Measurements from ENCODE around the gene FNBP1L. TPM values are rescaled to one million over a fixed set of nuclear protein-coding genes. Genes with fewer than 3 reads are reported as not detected.

The FNBP1L gene
- total RNA-seq, 2 experiments from 2014 or later = 0.13 TPM

- no TSS peak for BruUV-seq (replicated peaks)
- no peaks in the 10 kb centered on the region for H3K36me3 ChIP-seq (ENCODE audit: insufficient read depth, low read length)
- H3K9me2 ChIP-seq (ENCODE audit: insufficient read depth, low read length) = no peaks in the 10 kb centered on the region
- no peaks in the 10 kb centered on the region for H3K4me1 ChIP-seq (ENCODE audit: insufficient read depth, low read length, poor library complexity, severe bottlenecking)
- TF ChIP-seq, protein P1, sequence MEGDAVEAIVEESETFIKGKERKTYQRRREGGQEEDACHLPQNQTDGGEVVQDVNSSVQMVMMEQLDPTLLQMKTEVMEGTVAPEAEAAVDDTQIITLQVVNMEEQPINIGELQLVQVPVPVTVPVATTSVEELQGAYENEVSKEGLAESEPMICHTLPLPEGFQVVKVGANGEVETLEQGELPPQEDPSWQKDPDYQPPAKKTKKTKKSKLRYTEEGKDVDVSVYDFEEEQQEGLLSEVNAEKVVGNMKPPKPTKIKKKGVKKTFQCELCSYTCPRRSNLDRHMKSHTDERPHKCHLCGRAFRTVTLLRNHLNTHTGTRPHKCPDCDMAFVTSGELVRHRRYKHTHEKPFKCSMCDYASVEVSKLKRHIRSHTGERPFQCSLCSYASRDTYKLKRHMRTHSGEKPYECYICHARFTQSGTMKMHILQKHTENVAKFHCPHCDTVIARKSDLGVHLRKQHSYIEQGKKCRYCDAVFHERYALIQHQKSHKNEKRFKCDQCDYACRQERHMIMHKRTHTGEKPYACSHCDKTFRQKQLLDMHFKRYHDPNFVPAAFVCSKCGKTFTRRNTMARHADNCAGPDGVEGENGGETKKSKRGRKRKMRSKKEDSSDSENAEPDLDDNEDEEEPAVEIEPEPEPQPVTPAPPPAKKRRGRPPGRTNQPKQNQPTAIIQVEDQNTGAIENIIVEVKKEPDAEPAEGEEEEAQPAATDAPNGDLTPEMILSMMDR (conservative IDR thresholded peaks at IDR 0.05; ENCODE audit: low read length) = no peak
- TF ChIP-seq EZH2phosphoT487 (IDR thresholded peaks at IDR 0.05; ENCODE audit: borderline replicate concordance, low read depth, low read length) = no peak
- H3K9me3 ChIP-seq (ENCODE audit: low read length) = no peaks in the 10 kb centered on the region
- no peak overlapping the region for H3K4me3 ChIP-seq (ENCODE audit: low read depth, low read length, poor library complexity, severe bottlenecking)
- intact Hi-C loops (cut with micrococcal nuclease; ENCODE audit: unreplicated experiment) = no loop called here
- CTCF ChIA-PET (ENCODE audit: unreplicated experiment) = no interaction called here
- no peak overlapping the region for H2AFZ ChIP-seq (ENCODE audit: low read length)
- no peaks in the 10 kb centered on the region for H3K79me2 ChIP-seq (ENCODE audit: insufficient read depth, low read depth, low read length)
- no peak overlapping the region for H3K4me2 ChIP-seq (ENCODE audit: low read length)
- H4K20me1 ChIP-seq (ENCODE audit: insufficient read depth, low read length) = no peaks in the 10 kb centered on the region
- POLR2A ChIA-PET = interaction anchor here (0.8 kb wide), 1 partner anchor 50 kb away, joined by 3 read pairs; no protein-coding TSS in a partner anchor
- H3K27ac ChIP-seq (ENCODE audit: low read depth, low read length, poor library complexity, severe bottlenecking) = no peak overlapping the region
- no peak for DNase-seq (ENCODE audit: low spot score)
Measured at GRCh38 chr1:93504247-93505033, 56.5 kb downstream of the FNBP1L start.

DNA sequence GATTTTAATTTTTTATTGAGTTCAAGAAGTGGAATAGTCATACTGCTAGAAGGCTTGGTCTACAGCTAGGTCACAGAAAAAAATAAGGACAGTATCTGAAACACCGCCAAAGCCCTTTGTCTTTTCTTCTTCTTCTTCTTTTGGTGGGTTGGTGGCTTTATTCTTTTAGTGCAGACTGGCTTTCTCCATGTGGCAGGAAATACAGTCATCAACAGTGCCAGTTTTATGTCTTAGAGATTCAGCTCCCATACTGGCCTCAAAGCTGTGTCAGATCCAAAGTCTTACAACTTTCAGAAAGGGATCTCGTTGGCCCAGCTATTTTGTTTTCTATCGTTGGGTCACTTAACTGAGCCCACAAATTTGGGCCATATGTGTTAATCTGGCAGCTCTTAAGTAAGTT lies 58.2 kb downstream of the FNBP1L start:
- H3K9me2 ChIP-seq (ENCODE audit: insufficient read depth, low read length) = no peaks in the 10 kb centered on the region
- H3K4me3 ChIP-seq (ENCODE audit: low read depth, low read length, poor library complexity, severe bottlenecking) = no peak overlapping the region
- H3K79me2 ChIP-seq (ENCODE audit: insufficient read depth, low read depth, low read length) = no peaks in the 10 kb centered on the region
- no TSS peak for BruUV-seq (replicated peaks)
- H3K27ac ChIP-seq (ENCODE audit: low read depth, low read length, poor library complexity, severe bottlenecking) = no peak overlapping the region
- no peaks in the 10 kb centered on the region for H3K4me1 ChIP-seq (ENCODE audit: insufficient read depth, low read length, poor library complexity, severe bottlenecking)
- POLR2A ChIA-PET = interaction anchor here (0.5 kb wide), 1 partner anchor 87 kb away, joined by 3 read pairs; no protein-coding TSS in a partner anchor
- TF ChIP-seq, protein P1 (conservative IDR thresholded peaks at IDR 0.05; ENCODE audit: low read length) = no peak
- TF ChIP-seq EZH2phosphoT487 (IDR thresholded peaks at IDR 0.05; ENCODE audit: borderline replicate concordance, low read depth, low read length) = no peak
- intact Hi-C loops (cut with micrococcal nuclease; ENCODE audit: unreplicated experiment) = no loop called here
- H3K36me3 ChIP-seq (ENCODE audit: insufficient read depth, low read length) = no peaks in the 10 kb centered on the region
- CTCF ChIA-PET (ENCODE audit: unreplicated experiment) = no interaction called here
- no peak for DNase-seq (ENCODE audit: low spot score)
- H2AFZ ChIP-seq (ENCODE audit: low read length) = no peak overlapping the region
- H3K9me3 ChIP-seq (ENCODE audit: low read length) = no peaks in the 10 kb centered on the region
- H3K4me2 ChIP-seq (ENCODE audit: low read length) = no peak overlapping the region
- no peaks in the 10 kb centered on the region for H4K20me1 ChIP-seq (ENCODE audit: insufficient read depth, low read length)

- BruUV-seq (replicated peaks) = no TSS peak
- Histone ChIP-seq H3K36me3 (ENCODE audit: insufficient read depth, low read length) (no peaks in the 10 kb centered on the region), H4K20me1 (ENCODE audit: insufficient read depth, low read length) (no peaks in the 10 kb centered on the region), H2AFZ (ENCODE audit: low read length) (no peak overlapping the region), H3K4me2 (ENCODE audit: low read length) (no peak overlapping the region), H3K4me3 (ENCODE audit: low read depth, low read length, poor library complexity, severe bottlenecking) (no peak overlapping the region), H3K9me2 (ENCODE audit: insufficient read depth, low read length) (no peaks in the 10 kb centered on the region), H3K27ac (ENCODE audit: low read depth, low read length, poor library complexity, severe bottlenecking) (no peak overlapping the region), H3K9me3 (ENCODE audit: low read length) (no peaks in the 10 kb centered on the region), H3K4me1 (ENCODE audit: insufficient read depth, low read length, poor library complexity, severe bottlenecking) (no peaks in the 10 kb centered on the region), H3K79me2 (ENCODE audit: insufficient read depth, low read depth, low read length) (no peaks in the 10 kb centered on the region)
- intact Hi-C loops (cut with micrococcal nuclease; ENCODE audit: unreplicated experiment) = no loop called here
- no peak for DNase-seq (ENCODE audit: low spot score)
- no peak for TF ChIP-seq EZH2phosphoT487 (IDR thresholded peaks at IDR 0.05; ENCODE audit: borderline replicate concordance, low read depth, low read length)
- TF ChIP-seq, protein P1 (conservative IDR thresholded peaks at IDR 0.05; ENCODE audit: low read length) = no peak
- CTCF ChIA-PET (ENCODE audit: unreplicated experiment) = no interaction called here
- POLR2A ChIA-PET = interaction anchor here (0.6 kb wide), 2 partner anchors 234 to 324 kb away, joined by 3 to 4 read pairs; no protein-coding TSS in a partner anchor
Measured at GRCh38 chr1:93516164-93516563, 68.2 kb downstream of the FNBP1L start.

Data from OCI-LY7 (cell line).